Osteocyte (in vitro differentiated cells): ENCODE measurements around the gene C20orf204. TPM values are rescaled to one million over a fixed set of nuclear protein-coding genes. Genes with fewer than 3 reads are reported as not detected.

Source experiments
- DNase-seq: peaks from one replicate; pipeline ENCODE4 v3.0.0; 2021; ENCODE audit warnings: mixed read lengths; ENCODE audit not compliant: unreplicated experiment; ENCODE audit errors: extremely low spot score
- H3K27ac Mint-ChIP-seq: one replicate; pipeline ENCODE4 v1.8.0; 2021; ENCODE audit warnings: mild to moderate bottlenecking, mixed read lengths; ENCODE audit not compliant: unreplicated experiment
- H3K27me3 Mint-ChIP-seq: one replicate; pipeline ENCODE4 v1.8.0; 2021; ENCODE audit warnings: mixed read lengths; ENCODE audit not compliant: unreplicated experiment
- H3K36me3 Mint-ChIP-seq: one replicate; pipeline ENCODE4 v1.8.0; 2021; ENCODE audit warnings: mixed read lengths; ENCODE audit not compliant: unreplicated experiment
- H3K4me1 Mint-ChIP-seq: one replicate; pipeline ENCODE4 v1.8.0; 2021; ENCODE audit warnings: mixed read lengths; ENCODE audit not compliant: unreplicated experiment
- H3K4me3 Mint-ChIP-seq: one replicate; pipeline ENCODE4 v1.8.0; 2021; ENCODE audit warnings: mild to moderate bottlenecking, moderate library complexity, mixed read lengths; ENCODE audit not compliant: unreplicated experiment
- H3K9me3 Mint-ChIP-seq: one replicate; pipeline ENCODE4 v1.8.0; 2021; ENCODE audit warnings: mixed read lengths; ENCODE audit not compliant: unreplicated experiment
- CTCF ChIP-seq: fragments of 200-600 bp; sonication (generic); IDR thresholded peaks from 2 replicates; pipeline ENCODE4 v1.5.0; 2021; ENCODE audit warnings: antibody characterized with exemption, mild to moderate bottlenecking, moderate library complexity
- total RNA-seq: library from RNA; stranded (reverse); gene quantifications from 2 replicates; pipeline ENCODE4 v1.2.1, GENCODE V29; 2021

C20orf204 gene
- total RNA-seq, 1 donor from 2014 or later: 1.3 TPM

GRCh38 chr20:64057628-64058498 lies 21.9 kb downstream of the C20orf204 start:
- TF ChIP-seq CTCF: peak; percentile 90
- no peaks in the 10 kb centered on the region for H3K27me3 Mint-ChIP-seq
- peak; percentile 90 for DNase-seq
- H3K4me3 Mint-ChIP-seq: no peak overlapping the region
- H3K27ac Mint-ChIP-seq: peak overlapping the region; percentile 40
- H3K9me3 Mint-ChIP-seq: no peaks in the 10 kb centered on the region
- H3K36me3 Mint-ChIP-seq: no peaks in the 10 kb centered on the region
- H3K4me1 Mint-ChIP-seq: peaks cover 48% of the 10 kb centered on the region

GRCh38 chr20:64058536-64058935 lies 22.6 kb downstream of the C20orf204 start:
- Mint-ChIP-seq H3K9me3 (no peaks in the 10 kb centered on the region), H3K27ac (peak overlapping the region; percentile 40), H3K27me3 (no peaks in the 10 kb centered on the region), H3K36me3 (no peaks in the 10 kb centered on the region), H3K4me3 (no peak overlapping the region), H3K4me1 (peaks cover 45% of the 10 kb centered on the region)
- TF ChIP-seq CTCF: no peak
- DNase-seq: no peak

DNA sequence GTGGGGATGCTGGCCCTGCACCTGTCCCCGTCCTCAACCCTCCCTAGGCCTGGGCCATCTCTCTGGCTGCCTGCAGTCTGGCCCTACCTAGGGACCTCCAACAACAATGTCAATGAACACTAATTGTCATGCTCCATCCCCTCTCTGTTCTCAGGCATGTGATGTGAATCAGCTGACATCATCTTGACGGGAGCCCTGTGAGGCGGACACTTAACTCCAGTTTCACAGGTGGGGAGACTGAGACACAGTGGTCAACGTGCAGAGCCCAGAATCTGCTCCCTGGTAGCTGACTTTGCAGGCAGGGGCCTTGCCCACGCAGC lies 26.3 kb downstream of the C20orf204 start:
- Mint-ChIP-seq H3K9me3 (no peaks in the 10 kb centered on the region), H3K4me3 (peak overlapping the region; percentile 86), H3K27me3 (no peaks in the 10 kb centered on the region), H3K4me1 (peaks cover 39% of the 10 kb centered on the region), H3K36me3 (no peaks in the 10 kb centered on the region), H3K27ac (no peak overlapping the region)
- no peak for DNase-seq
- TF ChIP-seq CTCF: no peak

DNA sequence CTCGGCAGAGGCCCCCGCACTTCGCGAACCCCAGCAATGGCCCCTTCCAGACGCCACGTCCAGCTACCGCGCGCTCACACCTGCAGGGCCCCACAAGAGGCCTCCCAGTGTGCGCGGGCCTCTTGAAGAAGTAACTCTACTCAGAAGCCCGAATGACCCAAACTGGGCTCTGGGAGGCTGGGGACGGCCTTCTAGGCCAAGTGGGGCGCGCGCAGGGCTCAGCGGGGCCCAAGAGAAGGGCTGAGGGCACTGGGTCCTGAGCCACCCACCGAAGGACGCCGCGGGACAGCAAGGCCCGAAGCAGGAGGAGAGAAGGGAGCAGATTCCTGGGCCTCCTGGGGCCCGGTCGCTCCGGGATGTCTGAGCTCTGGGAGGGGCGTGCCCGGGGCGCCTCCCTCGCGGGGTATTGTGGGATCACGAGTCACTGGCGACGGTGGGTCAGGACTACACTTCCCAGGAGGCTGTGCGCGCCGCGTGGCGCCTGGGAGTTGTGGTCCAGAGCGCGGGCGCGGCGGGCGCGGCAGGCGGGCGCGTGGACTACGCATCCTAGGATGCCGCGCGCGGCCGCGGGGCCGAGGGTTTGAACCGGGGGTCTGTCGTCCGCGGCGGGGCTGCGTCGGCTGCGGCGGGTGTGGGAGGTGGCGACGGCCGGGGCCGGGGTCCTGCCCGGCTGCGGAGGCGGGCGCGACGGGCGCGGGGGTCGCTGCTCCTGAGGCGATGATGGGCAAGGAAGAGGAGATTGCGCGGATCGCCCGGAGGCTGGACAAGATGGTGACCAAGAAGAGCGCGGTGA lies 26.8 kb downstream of the C20orf204 start, which contains the start of gene TCEA2:
TSS of gene TCEA2 (plus strand) at position 603 of the 793 bp plus-strand sequence. CDS start at position 718, 115 bp downstream.
- Mint-ChIP-seq H3K36me3 (no peaks in the 10 kb centered on the region), H3K4me1 (peaks cover 33% of the 10 kb centered on the region), H3K4me3 (peak within 1 kb of the TSS; percentile 86), H3K27me3 (no peaks in the 10 kb centered on the region), H3K9me3 (no peaks in the 10 kb centered on the region), H3K27ac (peak within 1 kb of the TSS; percentile 72)
- peak; percentile 97 for DNase-seq
- no peak for TF ChIP-seq CTCF
